Measurements from ENCODE around the gene LDLRAD4. TPM values are rescaled to one million over a fixed set of nuclear protein-coding genes. Genes with fewer than 3 reads are reported as not detected.

Gene LDLRAD4
- total RNA-seq, 1 donor, result 0.54 TPM

- DNase-seq (ENCODE audit: low read depth), result no peak
- no peak overlapping the region for H3K4me3 ChIP-seq (ENCODE audit: low read depth, low read length)
- no peak for TF ChIP-seq CTCF (IDR thresholded peaks at IDR 0.05; ENCODE audit: insufficient read depth, low read length)
These were observed 262.8 kb downstream of the LDLRAD4 start for GRCh38 chr18:13481331-13481730.

- no peak overlapping the region for H3K4me3 ChIP-seq (ENCODE audit: low read depth, low read length)
- DNase-seq (ENCODE audit: low read depth), result no peak
- no peak for TF ChIP-seq CTCF (IDR thresholded peaks at IDR 0.05; ENCODE audit: insufficient read depth, low read length)
These were observed 263.5 kb downstream of the LDLRAD4 start for GRCh38 chr18:13481820-13482617.

GRCh38 chr18:13482618-13482945 is 264.0 kb downstream of the LDLRAD4 start:
- TF ChIP-seq CTCF (IDR thresholded peaks at IDR 0.05; ENCODE audit: insufficient read depth, low read length), result no peak
- no peak for DNase-seq (ENCODE audit: low read depth)
- no peak overlapping the region for H3K4me3 ChIP-seq (ENCODE audit: low read depth, low read length)

- no peak overlapping the region for H3K4me3 ChIP-seq (ENCODE audit: low read depth, low read length)
- DNase-seq (ENCODE audit: low read depth), result no peak
- TF ChIP-seq CTCF (IDR thresholded peaks at IDR 0.05; ENCODE audit: insufficient read depth, low read length), result no peak
These were observed 265.0 kb downstream of the LDLRAD4 start for GRCh38 chr18:13483316-13484270.

- no peak overlapping the region for H3K4me3 ChIP-seq (ENCODE audit: low read depth, low read length)
- TF ChIP-seq CTCF (IDR thresholded peaks at IDR 0.05; ENCODE audit: insufficient read depth, low read length), result no peak
- DNase-seq (ENCODE audit: low read depth), result no peak
These were observed 266.6 kb downstream of the LDLRAD4 start for GRCh38 chr18:13485182-13485581.

GRCh38 chr18:13485604-13486003 is 267.0 kb downstream of the LDLRAD4 start:
- DNase-seq (ENCODE audit: low read depth), result no peak
- TF ChIP-seq CTCF (IDR thresholded peaks at IDR 0.05; ENCODE audit: insufficient read depth, low read length), result no peak
- H3K4me3 ChIP-seq (ENCODE audit: low read depth, low read length), result no peak overlapping the region
